Neural cell (in vitro differentiated cells): ENCODE measurements around the gene SKP1. TPM values are rescaled to one million over a fixed set of nuclear protein-coding genes. Genes with fewer than 3 reads are reported as not detected.

Source experiments
- H2AFZ ChIP-seq: fragments of 200-600, 300-800 bp; sonication (generic), shearing (Covaris generic); 2 replicates; pipeline ENCODE4 v1.6.0; 2014; ENCODE audit warnings: low read depth, mild to moderate bottlenecking, antibody characterized with exemption, low read length, moderate library complexity
- H3F3A ChIP-seq: fragments of 200-600 bp; shearing (Covaris generic); 2 replicates; pipeline ENCODE4 v1.6.1; 2016; ENCODE audit warnings: mild to moderate bottlenecking, moderate library complexity, mixed read lengths, antibody characterized with exemption, low read length; ENCODE audit not compliant: insufficient read depth, poor library complexity, severe bottlenecking
- H3K27ac ChIP-seq: fragments of 200-600, 300-800 bp; sonication (generic), shearing (Covaris generic); 2 replicates; pipeline ENCODE4 v1.5.1; 2014; ENCODE audit warnings: mild to moderate bottlenecking, low read length, moderate library complexity
- H3K27me3 ChIP-seq: fragments of 300-800, 200-600 bp; sonication (generic), shearing (Covaris generic); 2 replicates; pipeline ENCODE4 v1.6.0; 2014; ENCODE audit warnings: mild to moderate bottlenecking, low read depth, low read length, moderate library complexity; ENCODE audit not compliant: insufficient read depth
- H3K36me3 ChIP-seq: fragments of 300-800, 200-600 bp; sonication (generic), shearing (Covaris generic); 2 replicates; pipeline ENCODE4 v1.5.1; 2014; ENCODE audit warnings: mild to moderate bottlenecking, antibody characterized with exemption, low read length, moderate library complexity; ENCODE audit not compliant: insufficient read depth
- H3K4me2 ChIP-seq: fragments of 300-800, 200-600 bp; sonication (generic), shearing (Covaris generic); 2 replicates; pipeline ENCODE4 v1.6.0; 2014; ENCODE audit warnings: mild to moderate bottlenecking, low read length
- H3K4me3 ChIP-seq: fragments of 300-800, 200-600 bp; sonication (generic), shearing (Covaris generic); 2 replicates; pipeline ENCODE4 v1.5.1; 2014; ENCODE audit warnings: mild to moderate bottlenecking, low read length, moderate library complexity
- H3K79me2 ChIP-seq: fragments of 200-600 bp; shearing (Covaris generic); replicated peaks from 2 replicates; pipeline ENCODE4 v1.6.0; 2014; ENCODE audit warnings: mild to moderate bottlenecking, low read length, moderate library complexity; ENCODE audit not compliant: insufficient read depth
- H3K9ac ChIP-seq: fragments of 300-800, 200-600 bp; sonication (generic), shearing (Covaris generic); 2 replicates; pipeline ENCODE4 v1.6.1; 2016; ENCODE audit warnings: mild to moderate bottlenecking, low read length, mixed read lengths
- H3K9me2 ChIP-seq: fragments of 200-600 bp; shearing (Covaris generic); 2 replicates; pipeline ENCODE4 v1.6.1; 2016; ENCODE audit warnings: mild to moderate bottlenecking, low read length, mixed read lengths; ENCODE audit not compliant: insufficient read depth
- H3K9me3 ChIP-seq: fragments of 200-600, 300-800 bp; sonication (generic), shearing (Covaris generic); 2 replicates; pipeline ENCODE4 v1.6.1; 2016; ENCODE audit warnings: mild to moderate bottlenecking, mixed run types, low read length, moderate library complexity, mixed read lengths
- H4K20me1 ChIP-seq: fragments of 200-600 bp; shearing (Covaris generic); 2 replicates; pipeline ENCODE4 v1.6.1; 2016; ENCODE audit warnings: mild to moderate bottlenecking, mixed run types; ENCODE audit not compliant: insufficient read depth
- EP300 ChIP-seq: fragments of 450-650 bp; conservative IDR thresholded peaks from 2 replicates; pipeline ENCODE4 v1.6.1; 2014; ENCODE audit warnings: antibody characterized with exemption, mild to moderate bottlenecking, moderate library complexity; ENCODE audit not compliant: poor library complexity, severe bottlenecking
- EZH2 ChIP-seq: fragments of 200-600, 300-800 bp; shearing (Covaris generic), sonication (generic); IDR thresholded peaks from 2 replicates; pipeline ENCODE4 v1.6.1; 2014; ENCODE audit warnings: antibody characterized with exemption, low read length, borderline replicate concordance, mild to moderate bottlenecking; ENCODE audit not compliant: insufficient read depth, poor library complexity, severe bottlenecking
- MXI1 ChIP-seq: fragments of 450-650 bp; conservative IDR thresholded peaks from 2 replicates; pipeline ENCODE4 v1.6.1; 2014; ENCODE audit warnings: antibody characterized with exemption, mild to moderate bottlenecking; ENCODE audit not compliant: poor library complexity, severe bottlenecking
- POLR2AphosphoS5 ChIP-seq: IDR thresholded peaks from 2 replicates; pipeline ENCODE4 v1.6.1; 2012
- RAD21 ChIP-seq: fragments of 450-650 bp; conservative IDR thresholded peaks from 2 replicates; pipeline ENCODE4 v1.6.1; 2014; ENCODE audit warnings: antibody characterized with exemption, mild to moderate bottlenecking, moderate library complexity
- SMC3 ChIP-seq: fragments of 450-650 bp; conservative IDR thresholded peaks from 2 replicates; pipeline ENCODE4 v1.6.1; 2014; ENCODE audit warnings: antibody characterized with exemption, mild to moderate bottlenecking, moderate library complexity; ENCODE audit not compliant: poor library complexity
- TAF1 ChIP-seq: IDR thresholded peaks from 2 replicates; pipeline ENCODE4 v1.6.1; 2012; ENCODE audit warnings: low read depth
- polyA plus RNA-seq: library from polyadenylated mRNA; depleted of rRNA; stranded (reverse); fragments of >200 nt; gene quantifications from 2 replicates; pipeline ENCODE4 v1.2.3, GENCODE V29; 2014
- TF ChIP-seq, protein P1 (sequence below): fragments of 450-650 bp; IDR thresholded peaks from 2 replicates; pipeline ENCODE4 v1.5.1; 2014; ENCODE audit warnings: antibody characterized with exemption, mild to moderate bottlenecking, moderate library complexity; ENCODE audit not compliant: poor library complexity, severe bottlenecking
- TF ChIP-seq, protein P2 (sequence below): IDR thresholded peaks from 2 replicates; pipeline ENCODE4 v1.6.1; 2012; ENCODE audit warnings: borderline replicate concordance

Gene SKP1
- polyA plus RNA-seq, 1 donor from 2014 or later: 1,492 TPM

- H3K9me3 ChIP-seq: no peaks in the 10 kb centered on the region
- H3K4me3 ChIP-seq: no peak overlapping the region
- H3K36me3 ChIP-seq: no peaks in the 10 kb centered on the region
- no peaks in the 10 kb centered on the region for H3K27me3 ChIP-seq
- TF ChIP-seq EZH2: no peak
- no peak for TF ChIP-seq MXI1
- TF ChIP-seq POLR2AphosphoS5: no peak
- TF ChIP-seq, protein P1, sequence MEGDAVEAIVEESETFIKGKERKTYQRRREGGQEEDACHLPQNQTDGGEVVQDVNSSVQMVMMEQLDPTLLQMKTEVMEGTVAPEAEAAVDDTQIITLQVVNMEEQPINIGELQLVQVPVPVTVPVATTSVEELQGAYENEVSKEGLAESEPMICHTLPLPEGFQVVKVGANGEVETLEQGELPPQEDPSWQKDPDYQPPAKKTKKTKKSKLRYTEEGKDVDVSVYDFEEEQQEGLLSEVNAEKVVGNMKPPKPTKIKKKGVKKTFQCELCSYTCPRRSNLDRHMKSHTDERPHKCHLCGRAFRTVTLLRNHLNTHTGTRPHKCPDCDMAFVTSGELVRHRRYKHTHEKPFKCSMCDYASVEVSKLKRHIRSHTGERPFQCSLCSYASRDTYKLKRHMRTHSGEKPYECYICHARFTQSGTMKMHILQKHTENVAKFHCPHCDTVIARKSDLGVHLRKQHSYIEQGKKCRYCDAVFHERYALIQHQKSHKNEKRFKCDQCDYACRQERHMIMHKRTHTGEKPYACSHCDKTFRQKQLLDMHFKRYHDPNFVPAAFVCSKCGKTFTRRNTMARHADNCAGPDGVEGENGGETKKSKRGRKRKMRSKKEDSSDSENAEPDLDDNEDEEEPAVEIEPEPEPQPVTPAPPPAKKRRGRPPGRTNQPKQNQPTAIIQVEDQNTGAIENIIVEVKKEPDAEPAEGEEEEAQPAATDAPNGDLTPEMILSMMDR: no peak
- no peak for TF ChIP-seq EP300
- no peak for TF ChIP-seq SMC3
- no peak for TF ChIP-seq TAF1
- TF ChIP-seq RAD21: no peak
- TF ChIP-seq, protein P2, sequence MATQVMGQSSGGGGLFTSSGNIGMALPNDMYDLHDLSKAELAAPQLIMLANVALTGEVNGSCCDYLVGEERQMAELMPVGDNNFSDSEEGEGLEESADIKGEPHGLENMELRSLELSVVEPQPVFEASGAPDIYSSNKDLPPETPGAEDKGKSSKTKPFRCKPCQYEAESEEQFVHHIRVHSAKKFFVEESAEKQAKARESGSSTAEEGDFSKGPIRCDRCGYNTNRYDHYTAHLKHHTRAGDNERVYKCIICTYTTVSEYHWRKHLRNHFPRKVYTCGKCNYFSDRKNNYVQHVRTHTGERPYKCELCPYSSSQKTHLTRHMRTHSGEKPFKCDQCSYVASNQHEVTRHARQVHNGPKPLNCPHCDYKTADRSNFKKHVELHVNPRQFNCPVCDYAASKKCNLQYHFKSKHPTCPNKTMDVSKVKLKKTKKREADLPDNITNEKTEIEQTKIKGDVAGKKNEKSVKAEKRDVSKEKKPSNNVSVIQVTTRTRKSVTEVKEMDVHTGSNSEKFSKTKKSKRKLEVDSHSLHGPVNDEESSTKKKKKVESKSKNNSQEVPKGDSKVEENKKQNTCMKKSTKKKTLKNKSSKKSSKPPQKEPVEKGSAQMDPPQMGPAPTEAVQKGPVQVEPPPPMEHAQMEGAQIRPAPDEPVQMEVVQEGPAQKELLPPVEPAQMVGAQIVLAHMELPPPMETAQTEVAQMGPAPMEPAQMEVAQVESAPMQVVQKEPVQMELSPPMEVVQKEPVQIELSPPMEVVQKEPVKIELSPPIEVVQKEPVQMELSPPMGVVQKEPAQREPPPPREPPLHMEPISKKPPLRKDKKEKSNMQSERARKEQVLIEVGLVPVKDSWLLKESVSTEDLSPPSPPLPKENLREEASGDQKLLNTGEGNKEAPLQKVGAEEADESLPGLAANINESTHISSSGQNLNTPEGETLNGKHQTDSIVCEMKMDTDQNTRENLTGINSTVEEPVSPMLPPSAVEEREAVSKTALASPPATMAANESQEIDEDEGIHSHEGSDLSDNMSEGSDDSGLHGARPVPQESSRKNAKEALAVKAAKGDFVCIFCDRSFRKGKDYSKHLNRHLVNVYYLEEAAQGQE: no peak
- no peaks in the 10 kb centered on the region for H3F3A ChIP-seq
- no peak overlapping the region for H2AFZ ChIP-seq
- H3K27ac ChIP-seq: no peak overlapping the region
- H3K4me2 ChIP-seq: no peak overlapping the region
- H3K9ac ChIP-seq: no peak overlapping the region
- peaks cover 22% of the 10 kb centered on the region for H4K20me1 ChIP-seq
- peaks cover 88% of the 10 kb centered on the region for H3K79me2 ChIP-seq
- no peaks in the 10 kb centered on the region for H3K9me2 ChIP-seq
These were observed 32.9 kb upstream of the SKP1 start for GRCh38 chr5:134209477-134210245.

DNA sequence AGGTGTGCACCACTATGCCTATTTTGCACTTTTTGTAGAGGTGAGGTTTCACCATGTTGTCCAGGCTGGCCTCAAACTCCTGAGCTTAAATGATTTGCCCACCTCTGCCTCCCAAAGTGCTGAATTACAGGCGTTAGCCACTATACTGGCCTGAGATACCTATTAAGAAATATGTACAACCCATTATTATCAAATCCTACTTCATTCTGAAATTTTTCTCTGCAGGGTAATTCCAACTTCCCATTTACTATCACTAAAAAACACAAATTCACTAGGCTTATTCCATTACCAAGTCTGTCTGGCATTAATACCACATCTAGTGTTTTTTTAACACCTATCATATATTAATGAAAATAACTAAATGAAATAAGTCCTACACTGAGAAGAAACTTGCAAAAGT lies 30.9 kb upstream of the SKP1 start:
- TF ChIP-seq EP300: no peak
- Histone ChIP-seq H3K27ac (no peak overlapping the region), H3K79me2 (peaks cover 77% of the 10 kb centered on the region), H3K4me2 (no peak overlapping the region), H3K27me3 (no peaks in the 10 kb centered on the region), H3K9me3 (no peaks in the 10 kb centered on the region), H3K9me2 (no peaks in the 10 kb centered on the region), H3K4me3 (no peak overlapping the region), H3F3A (no peaks in the 10 kb centered on the region), H4K20me1 (peaks cover 22% of the 10 kb centered on the region), H3K36me3 (no peaks in the 10 kb centered on the region), H3K9ac (no peak overlapping the region), H2AFZ (no peak overlapping the region)
